Keratinocyte (primary cell): Measurements from ENCODE around the gene FTO. TPM values are rescaled to one million over a fixed set of nuclear protein-coding genes. Genes with fewer than 3 reads are reported as not detected.

Experiments used
- DNase-seq: peaks from one replicate; pipeline ENCODE4 v3.0.0-alpha.2; 2011; ENCODE audit warnings: low read depth, missing footprints, low spot score
- FAIRE-seq: peaks from 2 replicates; lab custom pipeline; 2011; peaks lifted over from hg19 to GRCh38; lab: Jason Lieb, UNC
- H2AFZ ChIP-seq: 2 replicates; pipeline ENCODE4 v1.6.0; 2012; ENCODE audit warnings: low read length, control low read depth, inconsistent platforms; ENCODE audit not compliant: control insufficient read depth
- H3K27ac ChIP-seq: 2 replicates; pipeline ENCODE4 v1.5.1; 2011; ENCODE audit warnings: low read length; ENCODE audit not compliant: control insufficient read depth, insufficient read depth
- H3K27me3 ChIP-seq: 3 replicates; pipeline ENCODE4 v1.6.0; 2011; ENCODE audit warnings: low read length; ENCODE audit not compliant: control insufficient read depth, insufficient read depth; ENCODE audit errors: extremely low read depth
- H3K36me3 ChIP-seq, 2 experiments: 2 replicates in 1 of 2; 3 replicates in 1 of 2; pipeline ENCODE4 v1.5.1; 2011; ENCODE audit warnings: low read length in 2 of 2, mild to moderate bottlenecking in 1 of 2; ENCODE audit not compliant: control insufficient read depth in 2 of 2, insufficient read depth in 2 of 2; ENCODE audit errors: extremely low read depth in 1 of 2
- H3K4me1 ChIP-seq: 3 replicates; pipeline ENCODE4 v1.5.1; 2011; ENCODE audit warnings: low read length; ENCODE audit not compliant: control insufficient read depth, insufficient read depth; ENCODE audit errors: extremely low read depth
- H3K4me2 ChIP-seq: 3 replicates; pipeline ENCODE4 v1.6.0; 2011; ENCODE audit warnings: low read depth, low read length; ENCODE audit not compliant: control insufficient read depth, insufficient read depth; ENCODE audit errors: extremely low read depth
- H3K4me3 ChIP-seq, 3 experiments: fragments of 200-600 bp in 1 of 3; sonication (generic) in 1 of 3; 2 replicates in 2 of 3; 3 replicates in 1 of 3; pipeline ENCODE4 v1.5.1; 2011 to 2016; ENCODE audit warnings: low read length in 3 of 3, mild to moderate bottlenecking in 3 of 3, control low read depth in 2 of 3, inconsistent platforms in 1 of 3, low read depth in 1 of 3, mixed read lengths in 1 of 3, mixed run types in 1 of 3, moderate library complexity in 1 of 3; ENCODE audit not compliant: control insufficient read depth in 2 of 3, insufficient read depth in 2 of 3; ENCODE audit errors: extremely low read depth in 1 of 3
- H3K79me2 ChIP-seq: 2 replicates; pipeline ENCODE4 v1.6.0; 2012; ENCODE audit warnings: low read length; ENCODE audit not compliant: control insufficient read depth, insufficient read depth
- H3K9ac ChIP-seq: 3 replicates; pipeline ENCODE4 v1.6.0; 2011; ENCODE audit warnings: low read length; ENCODE audit not compliant: control insufficient read depth, insufficient read depth; ENCODE audit errors: extremely low read depth
- H3K9me1 ChIP-seq: 3 replicates; pipeline ENCODE4 v1.6.0; 2011; ENCODE audit warnings: low read length; ENCODE audit not compliant: control insufficient read depth, insufficient read depth; ENCODE audit errors: extremely low read depth
- H3K9me3 ChIP-seq: 2 replicates; pipeline ENCODE4 v1.5.1; 2012; ENCODE audit warnings: low read depth, low read length; ENCODE audit not compliant: control insufficient read depth
- H4K20me1 ChIP-seq: 3 replicates; pipeline ENCODE4 v1.6.0; 2011; ENCODE audit warnings: low read length; ENCODE audit not compliant: control insufficient read depth, insufficient read depth; ENCODE audit errors: extremely low read depth
- CTCF ChIP-seq, 3 experiments: IDR thresholded peaks in 1 of 3; conservative IDR thresholded peaks in 1 of 3; optimal IDR thresholded peaks in 1 of 3; 2 replicates in 2 of 3; 3 replicates in 1 of 3; pipeline versions ENCODE3 to v1.5.1; 2011; ENCODE audit warnings: low read length in 3 of 3, mild to moderate bottlenecking in 3 of 3, moderate library complexity in 2 of 3, control low read depth in 1 of 3, inconsistent platforms in 1 of 3; ENCODE audit not compliant: insufficient read depth in 2 of 3; ENCODE audit errors: extremely low read depth in 1 of 3
- EZH2 ChIP-seq: IDR thresholded peaks from one replicate; pipeline ENCODE4 v1.6.1; 2012; ENCODE audit warnings: inconsistent platforms, mild to moderate bottlenecking, low read length, moderate library complexity
- dilution Hi-C: fragments of 300-500 bp; cut with MboI; formaldehyde crosslinking; loops from one replicate; pipeline ENCODE4 v1.7.0; 2020; ENCODE audit warnings: low sequenced_read_pairs; ENCODE audit not compliant: extremely low pct_ligation_motif_present
- polyA plus RNA-seq, 5 experiments: library from polyadenylated mRNA; depleted of rRNA in 3 of 5; stranded (reverse) in 3 of 5; stranded (forward) in 1 of 5; unstranded in 1 of 5; fragments of >200 nt; gene quantifications; 1 replicate in 1 of 5; 2 replicates in 3 of 5; 3 replicates in 1 of 5; pipeline versions ENCODE4 v1.2.1 to v1.2.3, GENCODE V29; 2011 to 2012; ENCODE audit warnings: missing spikeins in 2 of 5, low read depth in 1 of 5, low replicate concordance in 1 of 5

Gene FTO
- polyA plus RNA-seq, 1 donor (not counting 4 experiments of a cell fraction or from before 2014, with no cell fraction given), result 56.4 TPM

GRCh38 chr16:54140057-54140787 is 436.3 kb downstream of the FTO start:
- no peak overlapping the region for H3K4me2 ChIP-seq
- DNase-seq (no peak), FAIRE-seq (no peak)
- H3K9ac ChIP-seq, result no peak overlapping the region
- H3K27me3 ChIP-seq, result no peaks in the 10 kb centered on the region
- H3K4me1 ChIP-seq, result peaks cover 13% of the 10 kb centered on the region
- TF ChIP-seq EZH2 (no peak), CTCF (optimal IDR thresholded peaks at IDR 0.05 in 1 of 3, IDR thresholded peaks at IDR 0.05 in 1 of 3, conservative IDR thresholded peaks at IDR 0.05 in 1 of 3; ENCODE audit: extremely low read depth in 1 of 3, insufficient read depth in 2 of 3, low read length in 3 of 3) (peak in 1 of 3 experiments; percentile 19)
- H4K20me1 ChIP-seq, result no peaks in the 10 kb centered on the region
- no peak overlapping the region for H3K4me3 ChIP-seq
- no peaks in the 10 kb centered on the region for H3K79me2 ChIP-seq
- dilution Hi-C loops, result no loop called here
- no peaks in the 10 kb centered on the region for H3K9me1 ChIP-seq
- no peaks in the 10 kb centered on the region for H3K36me3 ChIP-seq
- H3K27ac ChIP-seq, result no peak overlapping the region
- H3K9me3 ChIP-seq, result no peaks in the 10 kb centered on the region
- no peak overlapping the region for H2AFZ ChIP-seq

DNA sequence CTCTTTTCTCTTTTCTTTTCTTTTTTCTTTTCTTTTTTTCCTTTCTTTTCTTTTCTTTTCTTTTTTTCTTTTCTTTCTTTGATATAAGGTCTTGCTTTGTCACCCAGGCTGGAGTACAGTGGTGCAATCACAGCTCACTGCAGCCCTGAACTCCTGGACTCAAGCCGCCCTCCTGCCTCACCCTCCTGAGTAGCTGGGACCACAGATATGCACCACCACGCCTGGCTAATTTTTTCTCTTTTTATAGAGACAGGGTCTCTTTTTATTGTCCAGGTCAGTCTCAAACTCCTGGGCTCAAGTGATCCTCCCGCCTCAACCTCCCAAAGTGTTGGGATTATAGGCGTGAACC is 436.8 kb downstream of the FTO start:
- Histone ChIP-seq H3K79me2 (no peaks in the 10 kb centered on the region), H3K36me3 (no peaks in the 10 kb centered on the region), H3K27me3 (no peaks in the 10 kb centered on the region), H3K9me3 (no peaks in the 10 kb centered on the region), H3K9ac (no peak overlapping the region), H3K27ac (no peak overlapping the region), H3K4me1 (peaks cover 9% of the 10 kb centered on the region), H3K4me3 (no peak overlapping the region), H3K4me2 (no peak overlapping the region), H2AFZ (no peak overlapping the region), H3K9me1 (no peaks in the 10 kb centered on the region), H4K20me1 (no peaks in the 10 kb centered on the region)
- FAIRE-seq (no peak), DNase-seq (no peak)
- TF ChIP-seq CTCF (optimal IDR thresholded peaks at IDR 0.05 in 1 of 3, IDR thresholded peaks at IDR 0.05 in 1 of 3, conservative IDR thresholded peaks at IDR 0.05 in 1 of 3; ENCODE audit: extremely low read depth in 1 of 3, insufficient read depth in 2 of 3, low read length in 3 of 3), result no peak
- dilution Hi-C loops, result no loop called here
